Measurements from ENCODE around the gene TMEM60. TPM values are rescaled to one million over a fixed set of nuclear protein-coding genes. Genes with fewer than 3 reads are reported as not detected.

TMEM60 gene
- total and polyA plus RNA-seq, 2 of the 8 experiments (the other 6 are each of a cell fraction or from before 2014, with no cell fraction given) = 22.1 to 29.2 TPM

- Histone ChIP-seq H3K4me2 (ENCODE audit: insufficient read depth in 1 of 2, low read depth in 2 of 2, low read length in 2 of 2) (no peak overlapping the region), H3K27ac (ENCODE audit: low read depth, low read length) (no peak overlapping the region), H2AFZ (ENCODE audit: low read length) (no peak overlapping the region), H3K79me2 (ENCODE audit: control insufficient read depth in 1 of 2, insufficient read depth in 2 of 2, low read length in 2 of 2) (peaks cover 0 to 13% of the 10 kb centered on the region in 2 experiments; a peak in 2 of 4 replicates), H3K9me3 (ENCODE audit: insufficient read depth in 2 of 2, low read depth in 1 of 2, low read length in 1 of 2) (peaks cover 12 to 14% of the 10 kb centered on the region in 2 experiments; a peak in 3 of 4 replicates), H3K79me1 (ENCODE audit: low read depth, low read length) (peaks cover 5% of the 10 kb centered on the region; the same call in 1 of the 2 replicates), H2BK12ac (ENCODE audit: low read depth, low read length) (no peak overlapping the region), H4K5ac (ENCODE audit: insufficient read length, low read depth, low read length) (no peak overlapping the region), H4K8ac (ENCODE audit: extremely low read depth, insufficient read depth, low read length) (no peak overlapping the region), H2BK120ac (replicated peaks; ENCODE audit: low read depth, low read length) (no peak overlapping the region), H3K23ac (ENCODE audit: insufficient read length) (no peak overlapping the region), H4K20me1 (replicated peaks in 1 of 2; ENCODE audit: control insufficient read depth in 1 of 2, insufficient read depth in 2 of 2, low read length in 2 of 2) (no peaks in the 10 kb centered on the region), H3K56ac (replicated peaks; ENCODE audit: insufficient read length, low read depth, low read length) (no peak overlapping the region), H3K4ac (replicated peaks; ENCODE audit: insufficient read length, low read depth, low read length) (no peak overlapping the region), H3K4me1 (replicated peaks in 1 of 4; ENCODE audit: control insufficient read depth in 3 of 4, insufficient read depth in 4 of 4, low read length in 3 of 4) (0 out of 7 replicates have a peak, but pooled peaks cover 0 to 3% (median 0%) of the 10 kb centered on the region in 4 experiments), H3K9ac (replicated peaks in 1 of 4; ENCODE audit: extremely low read depth in 1 of 4, low read depth in 3 of 4, low read length in 3 of 4) (no peak overlapping the region), H3K18ac (ENCODE audit: extremely low read depth, low read length) (no peak overlapping the region), H2BK15ac (ENCODE audit: low read length) (no peak overlapping the region), H3K27me3 (replicated peaks in 1 of 4; ENCODE audit: control insufficient read depth in 3 of 4, extremely low read depth in 1 of 4, insufficient read depth in 3 of 4, low read length in 3 of 4) (no peaks in the 10 kb centered on the region), H4K91ac (replicated peaks; ENCODE audit: insufficient read length, low read length) (no peak overlapping the region), H2AK5ac (ENCODE audit: low read depth, low read length) (no peak overlapping the region), H3K4me3 (ENCODE audit: extremely low read depth in 1 of 4, insufficient read depth in 2 of 4, low read depth in 3 of 4, low read length in 4 of 4) (no peak overlapping the region), H3K14ac (ENCODE audit: insufficient read length) (no peak overlapping the region), H3K36me3 (ENCODE audit: control insufficient read depth in 2 of 4, insufficient read depth in 4 of 4, low read length in 3 of 4) (0 out of 8 replicates have a peak, but pooled peaks cover 0 to 3% (median 0%) of the 10 kb centered on the region in 4 experiments), H2BK20ac (ENCODE audit: low read length) (no peak overlapping the region), H2BK5ac (ENCODE audit: low read depth, low read length) (no peak overlapping the region), H3K23me2 (ENCODE audit: low read depth, low read length) (no peaks in the 10 kb centered on the region)
- 94% methylated on average over 2 of the region's 2 CpGs; no CpG with 5 or more reads in 1 of the 2 experiments for WGBS, 2 experiments (ENCODE audit: extremely low coverage in 1 of 2, insufficient coverage in 1 of 2, insufficient read length in 1 of 2, insufficient replicate concordance in 2 of 2, low coverage in 1 of 2, low lambda C conversion rate in 2 of 2, missing lambda C conversion rate in 1 of 2)
- ChIA-PET CTCF (ENCODE audit: partially characterized antibody) (no interaction called here), POLR2A (ENCODE audit: partially characterized antibody) (no interaction called here)
- DNase-seq (ENCODE audit: low read depth in 1 of 2, low spot score in 2 of 2) (no peak), FAIRE-seq (no peak)
- TF ChIP-seq EGR1 (IDR thresholded peaks at IDR 0.05; ENCODE audit: borderline replicate concordance, low read depth, low read length) (no peak), CEBPB (IDR thresholded peaks at IDR 0.05; ENCODE audit: low read depth, low read length) (no peak), ZNF274 (IDR thresholded peaks at IDR 0.05; ENCODE audit: borderline replicate concordance, extremely low read depth, low read length) (no peak), SAP30 (IDR thresholded peaks at IDR 0.05; ENCODE audit: insufficient read depth, insufficient replicate concordance, low read length) (no peak), E2F6 (IDR thresholded peaks at IDR 0.05) (no peak), KDM4A (IDR thresholded peaks at IDR 0.05; ENCODE audit: low read depth, low read length, severe bottlenecking) (no peak), USF2 (IDR thresholded peaks at IDR 0.05; ENCODE audit: low read length) (no peak), BCL11A (IDR thresholded peaks at IDR 0.05; ENCODE audit: low read depth in 2 of 2, low read length in 2 of 2) (no peak), SP1 (IDR thresholded peaks at IDR 0.05; ENCODE audit: low read depth, low read length) (no peak)
Measured at GRCh38 chr7:77823787-77824186, 25.6 kb upstream of the TMEM60 start.
